ENCODE results near the gene SETX. TPM values are rescaled to one million over a fixed set of nuclear protein-coding genes. Genes with fewer than 3 reads are reported as not detected.
"Not testable (repeated sequence)": the region's sequence is repeated elsewhere in the genome, so short reads cannot be mapped to it uniquely, and the experiment has no call there.

The SETX gene, protein sequence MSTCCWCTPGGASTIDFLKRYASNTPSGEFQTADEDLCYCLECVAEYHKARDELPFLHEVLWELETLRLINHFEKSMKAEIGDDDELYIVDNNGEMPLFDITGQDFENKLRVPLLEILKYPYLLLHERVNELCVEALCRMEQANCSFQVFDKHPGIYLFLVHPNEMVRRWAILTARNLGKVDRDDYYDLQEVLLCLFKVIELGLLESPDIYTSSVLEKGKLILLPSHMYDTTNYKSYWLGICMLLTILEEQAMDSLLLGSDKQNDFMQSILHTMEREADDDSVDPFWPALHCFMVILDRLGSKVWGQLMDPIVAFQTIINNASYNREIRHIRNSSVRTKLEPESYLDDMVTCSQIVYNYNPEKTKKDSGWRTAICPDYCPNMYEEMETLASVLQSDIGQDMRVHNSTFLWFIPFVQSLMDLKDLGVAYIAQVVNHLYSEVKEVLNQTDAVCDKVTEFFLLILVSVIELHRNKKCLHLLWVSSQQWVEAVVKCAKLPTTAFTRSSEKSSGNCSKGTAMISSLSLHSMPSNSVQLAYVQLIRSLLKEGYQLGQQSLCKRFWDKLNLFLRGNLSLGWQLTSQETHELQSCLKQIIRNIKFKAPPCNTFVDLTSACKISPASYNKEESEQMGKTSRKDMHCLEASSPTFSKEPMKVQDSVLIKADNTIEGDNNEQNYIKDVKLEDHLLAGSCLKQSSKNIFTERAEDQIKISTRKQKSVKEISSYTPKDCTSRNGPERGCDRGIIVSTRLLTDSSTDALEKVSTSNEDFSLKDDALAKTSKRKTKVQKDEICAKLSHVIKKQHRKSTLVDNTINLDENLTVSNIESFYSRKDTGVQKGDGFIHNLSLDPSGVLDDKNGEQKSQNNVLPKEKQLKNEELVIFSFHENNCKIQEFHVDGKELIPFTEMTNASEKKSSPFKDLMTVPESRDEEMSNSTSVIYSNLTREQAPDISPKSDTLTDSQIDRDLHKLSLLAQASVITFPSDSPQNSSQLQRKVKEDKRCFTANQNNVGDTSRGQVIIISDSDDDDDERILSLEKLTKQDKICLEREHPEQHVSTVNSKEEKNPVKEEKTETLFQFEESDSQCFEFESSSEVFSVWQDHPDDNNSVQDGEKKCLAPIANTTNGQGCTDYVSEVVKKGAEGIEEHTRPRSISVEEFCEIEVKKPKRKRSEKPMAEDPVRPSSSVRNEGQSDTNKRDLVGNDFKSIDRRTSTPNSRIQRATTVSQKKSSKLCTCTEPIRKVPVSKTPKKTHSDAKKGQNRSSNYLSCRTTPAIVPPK (N-terminal part only)
- total RNA-seq = 57.0 and 76.0 TPM in 2 replicates

DNA sequence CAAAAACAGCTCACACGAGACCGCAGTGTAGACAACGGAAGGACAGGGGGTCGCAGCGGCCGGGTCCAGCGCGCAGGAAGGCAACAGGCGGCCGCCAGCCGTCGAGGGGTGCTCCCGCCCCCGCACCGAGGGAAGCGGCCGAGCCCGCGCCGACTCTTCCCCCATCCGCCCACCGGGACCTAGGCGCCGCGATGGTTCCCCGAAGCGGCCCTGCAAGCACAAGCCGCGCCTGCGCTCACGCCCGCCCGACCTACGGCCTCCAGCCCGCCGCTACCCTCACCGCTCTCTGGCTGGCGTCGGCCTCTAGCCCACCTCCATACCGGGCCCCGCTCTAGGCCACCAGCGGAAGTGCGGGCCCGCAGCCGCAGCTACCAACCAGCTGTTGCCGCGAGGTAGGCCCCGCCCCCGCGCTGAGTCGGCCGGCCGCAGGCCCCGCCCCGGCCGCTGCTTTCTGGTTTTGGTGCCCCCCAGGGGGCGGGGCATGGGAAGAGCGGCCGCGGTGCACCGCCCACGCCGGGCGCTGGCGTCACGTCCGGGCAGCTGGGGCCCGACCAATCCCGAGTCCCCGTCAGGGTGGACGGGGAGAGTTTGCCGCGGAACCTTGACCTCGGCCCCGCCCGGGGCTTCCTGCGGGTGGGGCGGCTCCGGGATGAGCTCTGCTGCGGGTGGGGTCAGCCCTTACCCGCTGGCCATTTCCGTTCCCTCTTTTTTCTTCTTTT, at the start of gene SETX:
SETX (minus strand) TSS at position 350 of the 719 bp plus-strand sequence. CDS start 5,558 bp downstream, outside the sequence.
- DNase-seq (ENCODE audit: low read depth in 2 of 2) = peak; percentile 90 to 98

- DNase-seq (ENCODE audit: low read depth in 2 of 2) = peak; percentile 73 to 75
These were observed 49.6 kb upstream of the SETX start for GRCh38 chr9:132404228-132404881.

DNA sequence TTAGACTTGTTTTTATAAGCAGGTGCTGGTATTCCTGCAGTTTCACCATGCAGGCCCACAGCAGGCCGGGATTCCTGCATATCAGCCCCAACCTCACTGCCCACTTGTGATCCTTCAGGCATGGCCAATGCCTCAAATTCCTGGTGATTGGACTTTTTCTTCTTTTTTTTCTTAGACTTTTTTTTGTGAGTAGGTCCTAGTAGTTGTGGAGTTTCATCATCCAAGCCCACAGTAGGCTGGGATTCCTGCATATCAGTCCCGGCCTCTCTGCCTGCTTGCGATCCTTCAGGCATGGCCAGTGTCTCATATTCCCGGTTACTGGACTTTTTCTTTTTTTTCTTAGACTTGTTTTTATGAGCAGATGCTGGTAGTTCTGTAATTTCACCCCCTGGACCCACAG, 47.0 kb upstream of the SETX start:
- no peak for DNase-seq (ENCODE audit: low read depth in 2 of 2)

DNA sequence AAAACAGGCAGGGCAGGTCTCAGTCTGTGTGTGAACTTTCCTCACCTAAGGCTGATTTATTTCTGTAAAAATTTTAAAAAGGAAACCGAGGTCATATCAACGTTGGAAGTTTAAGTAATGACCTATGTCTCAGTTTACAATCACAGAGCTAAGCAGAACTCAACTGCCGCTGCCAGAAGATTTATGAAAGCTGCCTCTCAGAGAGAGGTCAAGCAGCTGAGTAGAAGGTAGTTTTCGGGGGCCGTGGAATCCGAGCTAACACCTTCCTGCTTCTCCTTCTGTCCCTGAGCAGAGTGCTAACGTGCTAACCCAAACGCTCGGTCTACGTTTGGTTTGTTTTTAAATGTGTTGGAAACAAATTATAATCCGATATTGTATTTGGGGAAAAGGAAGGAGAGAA, 40.8 kb upstream of the SETX start:
- no peak for DNase-seq (ENCODE audit: low read depth in 2 of 2)

DNA sequence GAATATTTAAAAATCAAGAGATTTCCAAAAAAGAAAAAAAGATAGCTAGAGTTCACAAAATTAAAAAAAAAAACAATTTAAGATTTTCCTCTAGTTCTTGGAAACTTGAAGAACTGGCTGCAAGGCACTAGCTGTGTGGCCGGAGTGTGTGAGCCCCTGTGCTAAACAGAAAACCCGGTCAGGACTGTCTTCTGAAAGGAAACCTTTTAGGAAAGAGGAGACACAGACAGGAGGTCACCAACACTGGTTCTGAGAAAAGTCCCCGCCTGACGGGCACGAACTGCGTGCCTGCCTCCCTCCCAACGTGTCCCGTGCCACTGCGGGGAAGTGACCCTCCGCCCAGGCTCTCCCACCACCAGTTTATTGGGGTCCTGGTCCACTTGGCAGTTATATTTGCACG, 36.7 kb upstream of the SETX start:
- no peak for DNase-seq (ENCODE audit: low read depth in 2 of 2)

DNA sequence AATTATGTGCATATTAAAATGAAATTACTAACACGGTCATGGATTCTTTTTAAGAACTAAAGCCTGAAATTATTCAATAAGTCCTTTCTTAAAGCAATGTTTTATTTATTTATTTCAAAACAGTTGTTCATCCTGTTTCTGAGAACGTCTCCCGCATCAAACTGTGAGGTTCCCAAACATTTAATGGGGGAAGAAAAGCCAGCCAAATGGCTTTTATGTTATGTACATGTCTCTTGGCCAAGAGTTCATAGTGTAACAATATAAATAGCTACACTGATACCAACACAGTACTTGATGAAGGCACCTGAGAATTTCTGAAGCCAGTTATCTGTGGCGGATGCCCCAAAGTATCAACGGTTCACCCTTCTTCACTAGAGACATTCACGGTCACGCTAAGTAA, 36.2 kb upstream of the SETX start:
- no peak for DNase-seq (ENCODE audit: low read depth in 2 of 2)

- DNase-seq (ENCODE audit: low read depth in 2 of 2) = no peak
These were observed 32.3 kb upstream of the SETX start for GRCh38 chr9:132387133-132387532.

DNA sequence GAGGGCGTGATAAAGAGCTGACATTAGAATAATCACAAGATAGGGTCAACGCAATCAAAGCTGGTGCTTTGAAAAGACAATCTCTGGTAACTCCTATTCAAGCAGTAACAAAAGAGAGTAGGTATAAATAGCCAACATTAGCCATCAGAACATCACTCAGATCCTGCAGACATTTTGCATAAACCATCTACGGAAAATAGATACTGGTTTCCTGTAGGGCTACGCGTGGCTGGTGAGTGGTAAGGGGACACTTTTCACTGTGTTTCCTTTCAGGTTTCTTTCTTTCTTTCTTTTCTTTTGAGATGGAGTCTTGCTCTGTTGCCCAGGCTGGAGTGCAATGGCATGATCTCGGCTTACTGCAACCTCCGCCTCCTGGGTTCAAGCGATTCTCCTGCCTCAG, 29.6 kb upstream of the SETX start:
- no peak for DNase-seq (ENCODE audit: low read depth in 2 of 2)

DNA sequence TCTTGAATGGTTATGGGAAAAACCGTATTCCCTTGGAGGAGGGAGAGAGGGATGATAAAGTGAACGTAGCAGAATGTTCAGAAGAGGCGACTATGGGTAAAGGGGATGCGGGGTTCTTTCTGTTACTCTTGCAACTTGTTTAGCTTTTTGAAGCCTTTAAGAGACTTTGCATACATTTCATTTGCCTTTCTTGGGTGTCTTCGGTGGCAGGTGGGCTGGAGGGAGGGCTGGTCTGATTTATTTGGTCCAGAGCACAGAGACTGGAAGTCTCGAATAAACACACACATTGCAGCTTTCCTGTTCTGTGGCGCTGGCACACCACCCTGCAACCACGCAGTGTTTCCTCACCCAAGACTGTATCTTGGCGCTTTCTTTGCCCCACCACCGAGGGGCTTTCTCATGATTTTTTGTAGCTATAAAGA, 28.7 kb upstream of the SETX start:
- no peak for DNase-seq (ENCODE audit: low read depth in 2 of 2)

DNA sequence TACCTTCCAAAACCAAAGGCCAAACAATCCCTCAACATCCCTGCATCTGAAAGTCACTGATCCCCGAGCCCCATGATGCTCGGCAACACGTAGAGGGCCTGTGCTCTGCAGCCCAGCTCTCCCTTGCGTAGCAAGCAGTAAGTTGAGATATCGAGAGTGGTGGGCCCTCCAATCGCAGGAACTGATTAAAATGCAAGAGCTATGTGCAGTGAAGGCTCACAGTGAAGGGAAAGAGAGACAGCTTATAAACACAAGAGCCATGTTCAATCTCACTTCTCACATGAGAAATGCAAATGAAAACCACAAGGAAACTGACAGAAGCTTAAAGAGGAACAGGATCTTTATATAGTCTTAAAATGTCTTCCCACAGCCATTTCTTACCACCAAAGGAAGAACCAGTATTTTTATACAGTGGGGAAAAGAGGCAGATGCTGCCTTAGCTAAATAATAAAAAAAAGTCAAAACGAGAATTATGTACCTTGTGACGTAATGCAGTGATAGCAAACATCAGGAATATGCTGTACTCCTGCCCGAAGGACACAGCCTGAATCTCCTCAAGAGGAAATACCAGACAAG, 27.3 kb upstream of the SETX start:
- DNase-seq (ENCODE audit: low read depth in 2 of 2) = no peak

DNA sequence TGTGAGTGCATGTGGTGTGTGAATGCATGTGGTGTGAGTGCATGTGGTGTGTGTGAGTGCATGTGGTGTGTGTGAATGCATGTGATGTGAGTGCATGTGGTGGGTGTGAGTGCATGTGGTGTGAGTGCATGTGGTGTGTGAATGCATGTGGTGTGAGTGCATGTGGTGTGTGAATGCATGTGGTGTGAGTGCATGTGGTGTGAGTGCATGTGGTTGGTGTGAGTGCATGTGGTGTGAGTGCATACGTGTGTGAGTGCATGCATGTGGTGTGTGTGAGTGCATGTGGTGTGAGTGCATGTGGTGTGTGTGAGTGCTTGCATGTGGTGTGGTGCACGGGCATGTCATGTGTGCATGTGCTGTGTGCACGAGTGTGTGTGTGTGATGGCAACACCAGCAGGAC, 23.6 kb upstream of the SETX start:
- DNase-seq (ENCODE audit: low read depth in 2 of 2) = not testable (repeated sequence)

- not testable (repeated sequence) for DNase-seq (ENCODE audit: low read depth in 2 of 2)
These were observed 23.0 kb upstream of the SETX start for GRCh38 chr9:132377769-132378168.

GRCh38 chr9:132372177-132373095, 17.6 kb upstream of the SETX start:
- DNase-seq (ENCODE audit: low read depth in 2 of 2) = peak; percentile 91 to 99

GRCh38 chr9:132370592-132370991, 15.8 kb upstream of the SETX start:
- DNase-seq (ENCODE audit: low read depth in 2 of 2) = no peak

DNA sequence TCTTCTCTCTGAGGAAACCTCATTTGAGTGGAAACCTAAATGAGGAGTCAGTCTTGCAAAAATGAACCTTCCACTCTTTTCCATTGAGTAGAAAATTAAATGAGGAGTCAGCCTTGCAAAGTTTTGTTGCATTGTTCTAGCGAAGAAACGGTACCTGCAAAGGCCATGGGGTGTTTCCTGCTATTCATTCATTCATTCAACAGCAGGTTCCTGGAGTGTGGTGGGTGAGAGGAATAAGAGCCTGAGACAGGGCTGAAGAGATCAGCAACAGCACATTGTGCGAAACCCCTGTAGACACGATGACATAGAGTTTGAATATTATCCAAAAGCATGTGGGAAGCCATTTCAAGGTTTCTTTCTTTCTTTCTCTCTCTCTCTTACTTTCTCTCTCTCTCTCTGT, 14.6 kb upstream of the SETX start:
- peak in 1 of 2 donors; percentile 76 for DNase-seq (ENCODE audit: low read depth in 2 of 2)

DNA sequence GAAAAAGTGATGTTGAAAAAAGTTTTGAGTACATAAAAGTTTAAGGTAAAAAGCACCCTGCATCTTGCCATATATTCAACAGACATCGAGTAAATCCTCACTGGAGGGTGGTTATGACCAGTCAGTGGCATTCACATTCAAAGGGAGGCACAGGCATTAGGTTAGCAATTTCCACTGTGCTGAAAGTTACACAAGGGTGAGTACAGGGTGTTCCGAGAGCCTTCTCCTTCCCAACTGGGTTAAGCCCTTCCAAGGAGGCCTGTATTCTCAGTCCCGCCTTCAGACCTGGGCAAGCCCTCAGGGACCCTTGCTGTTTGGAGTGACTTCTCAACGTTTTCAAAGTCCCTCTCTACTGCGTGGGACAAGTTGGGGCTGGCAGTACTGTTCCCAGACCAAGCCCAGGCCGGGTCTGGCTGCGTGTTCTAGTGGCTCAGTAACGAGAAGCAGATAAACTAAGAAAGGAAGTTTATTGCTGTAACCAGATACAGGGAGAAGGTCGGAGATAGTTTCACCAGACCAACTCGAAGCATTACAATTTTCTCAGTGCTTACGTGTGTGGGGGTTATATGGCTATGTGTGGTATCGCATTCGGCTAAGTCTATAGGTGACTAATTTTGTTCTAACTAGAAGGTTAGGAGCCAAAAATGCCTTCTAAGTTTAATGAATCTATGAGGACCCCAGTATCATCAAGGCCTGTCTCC, 13.0 kb upstream of the SETX start:
- DNase-seq (ENCODE audit: low read depth in 2 of 2) = no peak

GRCh38 chr9:132366481-132366880, 11.7 kb upstream of the SETX start:
- no peak for DNase-seq (ENCODE audit: low read depth in 2 of 2)

DNA sequence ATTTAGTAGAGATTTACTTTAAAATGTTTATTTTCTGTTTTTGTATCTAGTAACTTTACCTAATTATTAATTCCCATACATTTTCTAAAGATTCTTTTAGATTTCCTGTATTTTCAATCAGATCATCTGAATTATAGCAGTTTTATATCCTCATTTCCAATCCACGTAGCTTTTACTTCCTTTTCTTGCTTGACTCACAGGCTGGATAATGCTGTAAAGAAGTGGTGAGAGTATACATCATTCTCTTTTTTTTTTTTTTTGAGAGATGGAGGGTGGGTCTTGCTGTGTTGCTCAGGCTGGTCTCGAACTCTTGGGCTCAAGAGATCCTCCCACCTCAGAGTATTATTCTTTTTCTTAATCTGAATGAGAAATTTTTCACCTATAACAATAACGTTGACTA, 11.2 kb upstream of the SETX start:
- no peak for DNase-seq (ENCODE audit: low read depth in 2 of 2)

Measured in dermis microvascular lymphatic vessel endothelial cell (primary cell).